ENCODE measurements around the gene TUBGCP2.

Gene TUBGCP2

GRCh38 chr10:133263674-133264073 is 45.0 kb downstream of the TUBGCP2 start:
- no peak for DNase-seq (ENCODE audit: low read depth)

GRCh38 chr10:133262696-133263095 is 46.0 kb downstream of the TUBGCP2 start:
- no peak for DNase-seq (ENCODE audit: low read depth)

GRCh38 chr10:133261726-133262325 is 46.8 kb downstream of the TUBGCP2 start:
- peak; percentile 49 for DNase-seq (ENCODE audit: low read depth)

- DNase-seq (ENCODE audit: low read depth), result no peak
Observed at GRCh38 chr10:133260895-133261725, 47.6 kb downstream of the TUBGCP2 start.

GRCh38 chr10:133259602-133259989 is 49.1 kb downstream of the TUBGCP2 start:
- no peak for DNase-seq (ENCODE audit: low read depth)

- DNase-seq (ENCODE audit: low read depth), result peak; percentile 100
Observed at GRCh38 chr10:133258818-133259601, 49.7 kb downstream of the TUBGCP2 start.

- DNase-seq (ENCODE audit: low read depth), result no peak
Observed at GRCh38 chr10:133258066-133258817, 50.4 kb downstream of the TUBGCP2 start.

GRCh38 chr10:133257489-133258065 is 51.1 kb downstream of the TUBGCP2 start:
- peak; percentile 40 for DNase-seq (ENCODE audit: low read depth)

GRCh38 chr10:133255323-133255722 is 53.3 kb downstream of the TUBGCP2 start:
- DNase-seq (ENCODE audit: low read depth), result no peak

- peak; percentile 45 for DNase-seq (ENCODE audit: low read depth)
Observed at GRCh38 chr10:133254421-133255120, 54.1 kb downstream of the TUBGCP2 start.

- no peak for DNase-seq (ENCODE audit: low read depth)
Observed at GRCh38 chr10:133253361-133253955, 55.2 kb downstream of the TUBGCP2 start.

- no peak for DNase-seq (ENCODE audit: low read depth)
Observed at GRCh38 chr10:133252223-133252552, 56.5 kb downstream of the TUBGCP2 start.

- no peak for DNase-seq (ENCODE audit: low read depth)
Observed at GRCh38 chr10:133251388-133252222, 57.1 kb downstream of the TUBGCP2 start.

GRCh38 chr10:133249975-133250754 is 58.5 kb downstream of the TUBGCP2 start:
- peak; percentile 40 for DNase-seq (ENCODE audit: low read depth)

- no peak for DNase-seq (ENCODE audit: low read depth)
Observed at GRCh38 chr10:133249094-133249780, 59.4 kb downstream of the TUBGCP2 start.

- DNase-seq (ENCODE audit: low read depth), result no peak
Observed at GRCh38 chr10:133248334-133248715, 60.3 kb downstream of the TUBGCP2 start.

GRCh38 chr10:133247681-133248333 is 60.9 kb downstream of the TUBGCP2 start:
- DNase-seq (ENCODE audit: low read depth), result no peak

GRCh38 chr10:133246236-133246626 is 62.4 kb downstream of the TUBGCP2 start:
- no peak for DNase-seq (ENCODE audit: low read depth)
